IMR-90 (cell line): ENCODE measurements around the gene TRAPPC2L. TPM values are rescaled to one million over a fixed set of nuclear protein-coding genes. Genes with fewer than 3 reads are reported as not detected.

Source experiments
- ATAC-seq: fragments of 200-7000 bp; cut with Tn5 transposase; 2 replicates; pipeline ENCODE4 v1.9.1; 2020; ENCODE audit warnings: low read depth, mild to moderate bottlenecking, moderate library complexity
- BruUV-seq: library from RNA; stranded (reverse); fragments of 400-500 nt; replicated peaks from 2 replicates; lab custom pipeline; 2021; lab: Mats Ljungman, UMichigan
- CTCF ChIA-PET: fragments of 300-600 bp; formaldehyde crosslinking; extraction: SDS; loops from one replicate; lab custom pipeline; 2021; ENCODE audit warnings: antibody characterized with exemption; lab: Yijun Ruan, JAX
- POLR2A ChIA-PET: fragments of 300-600 bp; sonication (Branson Sonifier 250); formaldehyde crosslinking; loops from one replicate; lab custom pipeline; 2022; ENCODE audit warnings: antibody characterized with exemption; ENCODE audit not compliant: unreplicated experiment; lab: Charles Lee
- DNase-seq: peaks from one replicate; pipeline ENCODE4 v3.0.0; 2013
- H2AFZ ChIP-seq: replicated peaks from 2 replicates; pipeline ENCODE3; 2013; ENCODE audit warnings: low read length, mild to moderate bottlenecking; ENCODE audit not compliant: poor library complexity
- H2AK5ac ChIP-seq: 2 replicates; pipeline ENCODE4 v1.6.1; 2013; ENCODE audit warnings: low read depth, low read length, inconsistent platforms
- H2AK9ac ChIP-seq: replicated peaks from 2 replicates; pipeline ENCODE3; 2013; ENCODE audit warnings: mild to moderate bottlenecking, low read depth, low read length, moderate library complexity; ENCODE audit not compliant: poor library complexity
- H2BK120ac ChIP-seq: 2 replicates; pipeline ENCODE4 v1.6.1; 2013; ENCODE audit warnings: low read depth, low read length, inconsistent platforms
- H2BK15ac ChIP-seq: 3 replicates; pipeline ENCODE4 v1.6.1; 2013; ENCODE audit warnings: low read depth, low read length, inconsistent platforms
- H2BK20ac ChIP-seq: 2 replicates; pipeline ENCODE4 v1.6.1; 2013; ENCODE audit warnings: low read depth, mild to moderate bottlenecking, inconsistent platforms, low read length, moderate library complexity
- H2BK5ac ChIP-seq: 2 replicates; pipeline ENCODE4 v1.6.1; 2013; ENCODE audit warnings: mild to moderate bottlenecking, low read depth, low read length, inconsistent platforms; ENCODE audit not compliant: poor library complexity, severe bottlenecking
- H3K14ac ChIP-seq: replicated peaks from 2 replicates; pipeline ENCODE4 v1.6.1; 2013; ENCODE audit warnings: low read depth, low read length, inconsistent platforms
- H3K18ac ChIP-seq: 2 replicates; pipeline ENCODE4 v1.6.1; 2013; ENCODE audit warnings: low read depth, low read length, control low read depth
- H3K23ac ChIP-seq: 2 replicates; pipeline ENCODE4 v1.6.1; 2013; ENCODE audit warnings: low read depth, low read length, inconsistent platforms
- H3K27ac ChIP-seq: 2 replicates; pipeline ENCODE4 v1.5.1; 2013; ENCODE audit warnings: mild to moderate bottlenecking, control low read depth, low read length; ENCODE audit not compliant: insufficient read depth
- H3K27me3 ChIP-seq: 2 replicates; pipeline ENCODE4 v1.6.1; 2013; ENCODE audit warnings: low read length; ENCODE audit not compliant: control insufficient read depth, insufficient read depth
- H3K36me3 ChIP-seq: 2 replicates; pipeline ENCODE4 v1.6.1; 2013; ENCODE audit warnings: low read length, mixed read lengths; ENCODE audit not compliant: control insufficient read depth, insufficient read depth
- H3K4ac ChIP-seq: 2 replicates; pipeline ENCODE4 v1.6.1; 2013; ENCODE audit warnings: low read depth, low read length, inconsistent platforms
- H3K4me1 ChIP-seq: 2 replicates; pipeline ENCODE4 v1.6.1; 2013; ENCODE audit warnings: low read length, mixed read lengths; ENCODE audit not compliant: control insufficient read depth, insufficient read depth
- H3K4me2 ChIP-seq: 2 replicates; pipeline ENCODE4 v1.6.1; 2013; ENCODE audit warnings: low read depth, mild to moderate bottlenecking, control low read depth, low read length, moderate library complexity
- H3K4me3 ChIP-seq: 2 replicates; pipeline ENCODE4 v1.5.1; 2013; ENCODE audit warnings: low read depth, mild to moderate bottlenecking, control low read depth, low read length, moderate library complexity; ENCODE audit not compliant: insufficient read depth
- H3K56ac ChIP-seq: 2 replicates; pipeline ENCODE4 v1.6.1; 2013; ENCODE audit warnings: low read length, inconsistent platforms; ENCODE audit not compliant: insufficient read depth; ENCODE audit errors: extremely low read depth
- H3K79me1 ChIP-seq, 2 experiments: 2 replicates each; pipeline ENCODE4 v1.6.1; 2013; ENCODE audit warnings: low read length in 2 of 2, inconsistent platforms in 1 of 2, low read depth in 1 of 2
- H3K9ac ChIP-seq: 2 replicates; pipeline ENCODE4 v1.6.1; 2013; ENCODE audit warnings: low read depth, low read length, control low read depth
- H3K9me1 ChIP-seq: 2 replicates; pipeline ENCODE4 v1.6.1; 2013; ENCODE audit warnings: low read length, inconsistent platforms; ENCODE audit not compliant: insufficient read depth
- H3K9me3 ChIP-seq: 2 replicates; pipeline ENCODE4 v1.6.1; 2013; ENCODE audit warnings: low read length; ENCODE audit not compliant: control insufficient read depth, insufficient read depth
- H4K20me1 ChIP-seq: 2 replicates; pipeline ENCODE4 v1.6.1; 2013; ENCODE audit warnings: low read length, inconsistent platforms; ENCODE audit not compliant: insufficient read depth
- H4K5ac ChIP-seq: 2 replicates; pipeline ENCODE4 v1.6.1; 2013; ENCODE audit warnings: mild to moderate bottlenecking, low read depth, low read length, control low read depth
- H4K8ac ChIP-seq, 2 experiments: 2 replicates each; pipeline ENCODE4 v1.6.1; 2013; ENCODE audit warnings: low read depth in 2 of 2, low read length in 2 of 2, control low read depth in 1 of 2, inconsistent platforms in 1 of 2
- H4K91ac ChIP-seq: 2 replicates; pipeline ENCODE4 v1.6.1; 2013; ENCODE audit warnings: low read depth, low read length, inconsistent platforms; ENCODE audit not compliant: insufficient read depth
- CEBPB ChIP-seq: IDR thresholded peaks from 2 replicates; pipeline ENCODE4 v1.6.1; 2012; ENCODE audit warnings: low read depth, low read length, improper control_type of control experiment
- CHD1 ChIP-seq: IDR thresholded peaks from 2 replicates; pipeline ENCODE4 v1.6.1; 2012; ENCODE audit warnings: low read depth, low read length, improper control_type of control experiment
- ELK1 ChIP-seq: fragments of 150-350 bp; IDR thresholded peaks from 2 replicates; pipeline ENCODE4 v1.6.1; 2016; ENCODE audit warnings: low read depth, mild to moderate bottlenecking, low read length, moderate library complexity, borderline replicate concordance
- MAZ ChIP-seq: IDR thresholded peaks from 2 replicates; pipeline ENCODE4 v1.6.1; 2012; ENCODE audit warnings: low read depth, mild to moderate bottlenecking, low read length, improper control_type of control experiment, moderate library complexity, borderline replicate concordance
- NFE2L2 ChIP-seq: fragments of 150-350 bp; IDR thresholded peaks from 2 replicates; pipeline ENCODE4 v1.6.1; 2016; ENCODE audit warnings: low read depth, mild to moderate bottlenecking, low read length
- RFX5 ChIP-seq: IDR thresholded peaks from 2 replicates; pipeline ENCODE4 v1.8.0; 2012; ENCODE audit warnings: low read depth, mild to moderate bottlenecking, low read length, moderate library complexity
- WGBS, 2 experiments: methylation state at CpG; one replicate each; pipeline versions ENCODE4 v1.1.5 to v1.1.7; 2013; ENCODE audit warnings: missing lambda C conversion rate in 2 of 2; ENCODE audit not compliant: insufficient read length in 1 of 2; ENCODE audit errors: extremely low coverage in 2 of 2; 5-methylcytosine and 5-hydroxymethylcytosine counted together
- dilution Hi-C: fragments of 300-500 bp; cut with HindIII; formaldehyde crosslinking; loops from one replicate; pipeline ENCODE4 v1.14.3; 2018; ENCODE audit warnings: low sequenced_read_pairs; ENCODE audit not compliant: unreplicated experiment
- in situ Hi-C: fragments of 300-500 bp; cut with MboI; formaldehyde crosslinking; loops from 3 replicates; pipeline ENCODE4 v1.14.3; 2019; ENCODE audit warnings: low sequenced_read_pairs, inconsistent platforms, mixed read lengths
- intact Hi-C: fragments of 100-400 bp; cut with micrococcal nuclease; formaldehyde crosslinking; loops from 2 replicates; pipeline ENCODE4 v1.10.0; 2022
- polyA plus RNA-seq, 3 experiments: library from polyadenylated mRNA; depleted of rRNA; stranded (reverse); fragments of >200 nt; gene quantifications; 2 replicates each; pipeline ENCODE4 v1.2.3, GENCODE V29; 2012; ENCODE audit warnings: low replicate concordance in 1 of 3
- total RNA-seq: library from RNA; depleted of rRNA; stranded (reverse); fragments of >200 nt; gene quantifications from 2 replicates; pipeline ENCODE4 v1.2.3, GENCODE V29; 2012

The TRAPPC2L gene
- total and polyA plus RNA-seq, 2 of the 4 experiments (the other 2 are of a cell fraction): 102 to 109 TPM

GRCh38 chr16:88876942-88877526, 20.1 kb downstream of the TRAPPC2L start:
- 66% methylated on average over 13 of the region's 33 CpGs; no CpG with 5 or more reads in 1 of the 2 experiments for WGBS, 2 experiments
- Histone ChIP-seq H2AK9ac (no peak overlapping the region), H4K5ac (no peak overlapping the region), H2AFZ (no peak overlapping the region), H3K4ac (no peak overlapping the region), H3K4me1 (no peaks in the 10 kb centered on the region), H3K56ac (no peak overlapping the region), H3K36me3 (no peaks in the 10 kb centered on the region), H4K20me1 (no peaks in the 10 kb centered on the region), H3K9ac (no peak overlapping the region), H2BK5ac (no peak overlapping the region), H2BK15ac (no peak overlapping the region), H3K9me3 (no peaks in the 10 kb centered on the region), H2BK120ac (no peak overlapping the region), H3K23ac (no peak overlapping the region), H3K4me2 (no peak overlapping the region), H4K8ac (no peak overlapping the region), H2AK5ac (no peak overlapping the region), H3K4me3 (no peak overlapping the region), H3K9me1 (no peaks in the 10 kb centered on the region), H3K18ac (no peak overlapping the region), H3K14ac (no peak overlapping the region), H2BK20ac (no peak overlapping the region), H4K91ac (no peak overlapping the region), H3K27me3 (peaks cover 60% of the 10 kb centered on the region), H3K79me1 (no peaks in the 10 kb centered on the region), H3K27ac (no peak overlapping the region)
- POLR2A ChIA-PET: no interaction called here
- CTCF ChIA-PET: no interaction called here
- no TSS peak for BruUV-seq
- in situ Hi-C loops (no loop called here), intact Hi-C loops (no loop called here), dilution Hi-C loops (no loop called here)
- TF ChIP-seq CEBPB: no peak
- TF ChIP-seq NFE2L2: no peak
- TF ChIP-seq MAZ: no peak
- TF ChIP-seq ELK1: no peak
- TF ChIP-seq RFX5: no peak
- no peak for TF ChIP-seq CHD1
- DNase-seq: no peak
- ATAC-seq: no peak
